ENCODE data around the gene PCSK4.
"Not testable (repeated sequence)": the region's sequence is repeated elsewhere in the genome, so short reads cannot be mapped to it uniquely, and the experiment has no call there.

- not testable (repeated sequence) for TF ChIP-seq CTCF, POLR2A (IDR thresholded peaks at IDR 0.05)
These were observed 45.5 kb upstream of the PCSK4 start for GRCh38 chr19:1535699-1536098.
